HG03457 (cell line): ENCODE results near the gene ANAPC2.
"Not testable (repeated sequence)": the region's sequence is repeated elsewhere in the genome, so short reads cannot be mapped to it uniquely, and the experiment has no call there.

Experiments used
- ATAC-seq: cut with Tn5 transposase; IDR thresholded peaks from one replicate; pipeline ENCODE4 v1.9.1; 2021; ENCODE audit warnings: moderate number of reproducible peaks; ENCODE audit not compliant: unreplicated experiment

ANAPC2 gene

GRCh38 chr9:137149363-137149762 lies 39.0 kb downstream of the ANAPC2 start:
- ATAC-seq: no peak

GRCh38 chr9:137148661-137149060 lies 39.7 kb downstream of the ANAPC2 start:
- ATAC-seq: no peak

GRCh38 chr9:137148242-137148641 lies 40.1 kb downstream of the ANAPC2 start:
- ATAC-seq: no peak

- ATAC-seq: no peak
Observed at GRCh38 chr9:137147793-137148160, 40.6 kb downstream of the ANAPC2 start.

GRCh38 chr9:137147091-137147792 lies 41.1 kb downstream of the ANAPC2 start:
- ATAC-seq: no peak

- no peak for ATAC-seq
Observed at GRCh38 chr9:137146527-137146918, 41.8 kb downstream of the ANAPC2 start.

GRCh38 chr9:137145731-137146526 lies 42.4 kb downstream of the ANAPC2 start:
- ATAC-seq: no peak

- no peak for ATAC-seq
Observed at GRCh38 chr9:137143459-137143858, 44.9 kb downstream of the ANAPC2 start.

- ATAC-seq: no peak
Observed at GRCh38 chr9:137141976-137142936, 46.1 kb downstream of the ANAPC2 start.

- ATAC-seq: no peak
Observed at GRCh38 chr9:137141050-137141810, 47.1 kb downstream of the ANAPC2 start.

- ATAC-seq: no peak
Observed at GRCh38 chr9:137140151-137141012, 48.0 kb downstream of the ANAPC2 start.

- ATAC-seq: no peak
Observed at GRCh38 chr9:137139468-137140150, 48.8 kb downstream of the ANAPC2 start.

GRCh38 chr9:137138722-137139467 lies 49.5 kb downstream of the ANAPC2 start, which contains the start of gene GRIN1:
GRIN1 (plus strand) TSS chr9:137139154; CDS start chr9:137139487, 333 bp downstream.
- ATAC-seq: no peak

- ATAC-seq: no peak
Observed at GRCh38 chr9:137138058-137138721, 50.2 kb downstream of the ANAPC2 start.

GRCh38 chr9:137136881-137137607 lies 51.3 kb downstream of the ANAPC2 start:
- ATAC-seq: no peak

- ATAC-seq: no peak
Observed at GRCh38 chr9:137136261-137136880, 52.0 kb downstream of the ANAPC2 start.

GRCh38 chr9:137135154-137135553 lies 53.2 kb downstream of the ANAPC2 start:
- not testable (repeated sequence) for ATAC-seq
